GM23248 (cell line): ENCODE data around the gene MRPS21.

ENCODE experiments used
- EZH2 ChIP-seq: fragments of 200-600 bp; sonication (generic); IDR thresholded peaks from 2 replicates; pipeline ENCODE4 v1.6.1; 2018; ENCODE audit warnings: antibody characterized with exemption, mild to moderate bottlenecking; ENCODE audit not compliant: insufficient read depth, poor library complexity, severe bottlenecking
- EZH2phosphoT487 ChIP-seq: fragments of 200-600 bp; sonication (generic); IDR thresholded peaks from 2 replicates; pipeline ENCODE4 v1.6.1; 2018; ENCODE audit warnings: antibody characterized with exemption, moderate library complexity, mild to moderate bottlenecking, low read depth; ENCODE audit not compliant: insufficient read depth

GRCh38 chr1:150293433-150294253 is at the start of gene MRPS21:
- no peak for TF ChIP-seq EZH2
- TF ChIP-seq EZH2phosphoT487: no peak
